Activated T-cell treated with anti-CD3 and anti-CD28 coated beads, Interleukin-2, amount 50 U/mL, for 72 hours (primary cell): ENCODE results near the gene DHX8. TPM values are rescaled to one million over a fixed set of nuclear protein-coding genes. Genes with fewer than 3 reads are reported as not detected.

Experiments used
- ATAC-seq, 2 donors: fragments of 150-1000 bp; cut with Tn5 transposase; replicated peaks in 1 of 2; 2 replicates each; pipeline ENCODE4 v1.10.0; 2021; ENCODE audit warnings: moderate library complexity in 2 of 2, mild to moderate bottlenecking in 1 of 2
- DNase-seq, 2 donors: peaks; one replicate each; pipeline ENCODE4 v3.0.0; 2021 to 2022; ENCODE audit warnings: mixed read lengths in 1 of 2
- H3K27ac Mint-ChIP-seq: one replicate; pipeline ENCODE4 v1.8.0; 2022; ENCODE audit warnings: mild to moderate bottlenecking, moderate library complexity, mixed read lengths
- H3K27me3 Mint-ChIP-seq: one replicate; pipeline ENCODE4 v1.8.0; 2022; ENCODE audit warnings: low read depth, mixed read lengths
- H3K36me3 Mint-ChIP-seq, 2 donors: one replicate each; pipeline ENCODE4 v1.8.0; 2022; ENCODE audit warnings: mixed read lengths in 2 of 2, mild to moderate bottlenecking in 1 of 2; ENCODE audit not compliant: insufficient read depth in 2 of 2
- H3K4me1 Mint-ChIP-seq: one replicate; pipeline ENCODE4 v1.8.0; 2022; ENCODE audit warnings: low read depth, mixed read lengths
- H3K4me3 Mint-ChIP-seq, 2 donors: one replicate each; pipeline ENCODE4 v1.8.0; 2022; ENCODE audit warnings: mild to moderate bottlenecking in 2 of 2, mixed read lengths in 2 of 2, moderate library complexity in 2 of 2
- H3K9me3 Mint-ChIP-seq, 2 donors: one replicate each; pipeline ENCODE4 v1.8.0; 2022; ENCODE audit warnings: mixed read lengths in 2 of 2
- total RNA-seq, 2 donors: library from RNA; stranded (reverse); gene quantifications; one replicate each; pipeline ENCODE4 v1.2.3, GENCODE V29; 2022

Gene DHX8
- 10 to 100 TPM; 53.8 to 61.1 TPM for total RNA-seq

- Mint-ChIP-seq H3K36me3 (peaks cover 4 to 6% of the 10 kb centered on the region in 2 donors), H3K27ac (peak within 1 kb of the TSS; percentile 100), H3K9me3 (no peaks in the 10 kb centered on the region), H3K4me1 (peaks cover 26% of the 10 kb centered on the region), H3K4me3 (peak within 1 kb of the TSS; percentile 100), H3K27me3 (no peaks in the 10 kb centered on the region)
- DNase-seq (peak; percentile 97 to 99), ATAC-seq (peak; percentile 97 to 98)
Measured at GRCh38 chr17:43483674-43484551, at the start of gene DHX8. DHX8 (plus strand) TSS chr17:43483975; CDS start chr17:43484038, 63 bp downstream.

GRCh38 chr17:43434902-43435319 lies 48.9 kb upstream of the DHX8 start:
- no peak overlapping the region for H3K4me3 Mint-ChIP-seq
- H3K27me3 Mint-ChIP-seq = peaks cover 31% of the 10 kb centered on the region
- no peak for ATAC-seq
- H3K9me3 Mint-ChIP-seq = no peaks in the 10 kb centered on the region
- no peaks in the 10 kb centered on the region for H3K4me1 Mint-ChIP-seq
- no peaks in the 10 kb centered on the region for H3K36me3 Mint-ChIP-seq
- no peak for DNase-seq
- no peak overlapping the region for H3K27ac Mint-ChIP-seq

- Mint-ChIP-seq H3K27ac (no peak overlapping the region), H3K4me1 (no peaks in the 10 kb centered on the region), H3K4me3 (no peak overlapping the region), H3K9me3 (no peaks in the 10 kb centered on the region), H3K27me3 (peaks cover 5% of the 10 kb centered on the region), H3K36me3 (no peaks in the 10 kb centered on the region)
- ATAC-seq (no peak), DNase-seq (no peak)
Measured at GRCh38 chr17:43437756-43438155, 46.0 kb upstream of the DHX8 start.

- H3K9me3 Mint-ChIP-seq = no peaks in the 10 kb centered on the region
- DNase-seq (no peak), ATAC-seq (no peak)
- H3K4me1 Mint-ChIP-seq = no peaks in the 10 kb centered on the region
- no peaks in the 10 kb centered on the region for H3K36me3 Mint-ChIP-seq
- H3K27me3 Mint-ChIP-seq = peaks cover 5% of the 10 kb centered on the region
- no peak overlapping the region for H3K27ac Mint-ChIP-seq
- no peak overlapping the region for H3K4me3 Mint-ChIP-seq
Measured at GRCh38 chr17:43438626-43439025, 45.1 kb upstream of the DHX8 start.

- Mint-ChIP-seq H3K9me3 (no peaks in the 10 kb centered on the region), H3K27ac (no peak overlapping the region), H3K36me3 (no peaks in the 10 kb centered on the region), H3K4me3 (no peak overlapping the region), H3K4me1 (no peaks in the 10 kb centered on the region), H3K27me3 (peaks cover 7% of the 10 kb centered on the region)
- no peak for DNase-seq
- no peak for ATAC-seq
Measured at GRCh38 chr17:43439041-43439440, 44.7 kb upstream of the DHX8 start.

GRCh38 chr17:43442711-43443110 lies 41.1 kb upstream of the DHX8 start:
- ATAC-seq (no peak), DNase-seq (no peak)
- H3K4me3 Mint-ChIP-seq = no peak overlapping the region
- no peaks in the 10 kb centered on the region for H3K9me3 Mint-ChIP-seq
- H3K4me1 Mint-ChIP-seq = no peaks in the 10 kb centered on the region
- H3K27me3 Mint-ChIP-seq = peaks cover 9% of the 10 kb centered on the region
- H3K27ac Mint-ChIP-seq = no peak overlapping the region
- H3K36me3 Mint-ChIP-seq = no peaks in the 10 kb centered on the region

- Mint-ChIP-seq H3K36me3 (no peaks in the 10 kb centered on the region), H3K4me1 (no peaks in the 10 kb centered on the region), H3K9me3 (no peaks in the 10 kb centered on the region), H3K27me3 (peaks cover 9% of the 10 kb centered on the region), H3K27ac (no peak overlapping the region), H3K4me3 (no peak overlapping the region)
- no peak for ATAC-seq
- no peak for DNase-seq
Measured at GRCh38 chr17:43443381-43443780, 40.4 kb upstream of the DHX8 start.

- DNase-seq = no peak
- peaks cover 9% of the 10 kb centered on the region for H3K27me3 Mint-ChIP-seq
- no peak overlapping the region for H3K4me3 Mint-ChIP-seq
- H3K9me3 Mint-ChIP-seq = no peaks in the 10 kb centered on the region
- H3K4me1 Mint-ChIP-seq = no peaks in the 10 kb centered on the region
- ATAC-seq = no peak
- H3K27ac Mint-ChIP-seq = no peak overlapping the region
- H3K36me3 Mint-ChIP-seq = no peaks in the 10 kb centered on the region
Measured at GRCh38 chr17:43444223-43445008, 39.4 kb upstream of the DHX8 start.

GRCh38 chr17:43445009-43445589 lies 38.7 kb upstream of the DHX8 start:
- Mint-ChIP-seq H3K27me3 (peaks cover 9% of the 10 kb centered on the region), H3K36me3 (no peaks in the 10 kb centered on the region), H3K4me1 (no peaks in the 10 kb centered on the region), H3K9me3 (no peaks in the 10 kb centered on the region), H3K27ac (no peak overlapping the region), H3K4me3 (no peak overlapping the region)
- no peak for DNase-seq
- no peak for ATAC-seq

- H3K4me3 Mint-ChIP-seq = no peak overlapping the region
- DNase-seq (no peak), ATAC-seq (no peak)
- no peak overlapping the region for H3K27ac Mint-ChIP-seq
- peaks cover 9% of the 10 kb centered on the region for H3K27me3 Mint-ChIP-seq
- H3K36me3 Mint-ChIP-seq = no peaks in the 10 kb centered on the region
- H3K9me3 Mint-ChIP-seq = no peaks in the 10 kb centered on the region
- no peaks in the 10 kb centered on the region for H3K4me1 Mint-ChIP-seq
Measured at GRCh38 chr17:43446773-43447172, 37.0 kb upstream of the DHX8 start.

GRCh38 chr17:43448720-43449469 lies 34.9 kb upstream of the DHX8 start:
- Mint-ChIP-seq H3K27ac (no peak overlapping the region), H3K9me3 (no peaks in the 10 kb centered on the region), H3K27me3 (peaks cover 9% of the 10 kb centered on the region), H3K4me1 (no peaks in the 10 kb centered on the region), H3K36me3 (no peaks in the 10 kb centered on the region), H3K4me3 (no peak overlapping the region)
- ATAC-seq (no peak), DNase-seq (no peak)

GRCh38 chr17:43449470-43450248 lies 34.1 kb upstream of the DHX8 start:
- Mint-ChIP-seq H3K9me3 (no peaks in the 10 kb centered on the region), H3K4me3 (no peak overlapping the region), H3K4me1 (no peaks in the 10 kb centered on the region), H3K27ac (no peak overlapping the region), H3K36me3 (no peaks in the 10 kb centered on the region), H3K27me3 (peaks cover under 1% of the 10 kb centered on the region)
- no peak for DNase-seq
- ATAC-seq = no peak
